HG02571 (cell line): ENCODE measurements around the gene DMXL1.

Experiments used
- ATAC-seq: cut with Tn5 transposase; IDR thresholded peaks from one replicate; pipeline ENCODE4 v1.9.1; 2021; ENCODE audit warnings: mild to moderate bottlenecking, moderate library complexity; ENCODE audit not compliant: unreplicated experiment

Gene DMXL1

GRCh38 chr5:119286511-119287488, 215.9 kb downstream of the DMXL1 start:
- peak; percentile 1 for ATAC-seq

- peak; percentile 41 for ATAC-seq
Observed at GRCh38 chr5:119287547-119288111, 216.7 kb downstream of the DMXL1 start.

- ATAC-seq = no peak
Observed at GRCh38 chr5:119288379-119289033, 217.6 kb downstream of the DMXL1 start.

- no peak for ATAC-seq
Observed at GRCh38 chr5:119289438-119290044, 218.7 kb downstream of the DMXL1 start.

- ATAC-seq = peak; percentile 77
Observed at GRCh38 chr5:119290161-119290569, 219.3 kb downstream of the DMXL1 start.

- ATAC-seq = no peak
Observed at GRCh38 chr5:119290607-119291006, 219.7 kb downstream of the DMXL1 start.

- no peak for ATAC-seq
Observed at GRCh38 chr5:119291056-119291455, 220.2 kb downstream of the DMXL1 start.

GRCh38 chr5:119291877-119292276, 221.0 kb downstream of the DMXL1 start:
- ATAC-seq = no peak

- ATAC-seq = no peak
Observed at GRCh38 chr5:119292701-119293515, 222.0 kb downstream of the DMXL1 start.

- ATAC-seq = no peak
Observed at GRCh38 chr5:119293516-119293829, 222.6 kb downstream of the DMXL1 start.
